Measurements from ENCODE around the gene SLC35G2. TPM values are rescaled to one million over a fixed set of nuclear protein-coding genes. Genes with fewer than 3 reads are reported as not detected.

Gene SLC35G2
- total RNA-seq, 1 donor from 2014 or later, result 10.1 TPM

DNA sequence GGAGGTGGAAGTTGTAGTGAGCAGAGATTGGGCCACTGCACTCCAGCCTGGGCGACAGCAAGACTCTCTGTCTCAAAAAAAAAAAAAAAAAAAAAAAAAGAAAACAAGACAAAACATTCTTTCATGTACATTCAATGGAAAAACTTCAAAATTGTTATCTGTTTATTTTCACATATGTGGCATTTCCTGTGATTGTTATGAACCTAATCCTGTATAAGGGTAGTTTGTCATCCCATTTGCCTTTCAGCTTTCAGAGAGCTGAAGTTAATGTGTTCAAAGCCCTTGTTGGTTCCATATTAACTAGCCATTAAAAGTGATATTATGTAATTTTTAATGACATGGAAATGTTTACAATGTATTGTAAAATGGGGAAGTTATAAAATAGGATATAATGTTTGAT lies 25.8 kb downstream of the SLC35G2 start:
- H3K27ac Mint-ChIP-seq (ENCODE audit: unreplicated experiment), result no peak overlapping the region
- Histone ChIP-seq H2AFZ (ENCODE audit: low read depth, low read length) (no peak overlapping the region), H3K4me2 (ENCODE audit: low read length) (no peak overlapping the region), H3K9ac (ENCODE audit: low read length) (no peak overlapping the region), H3K27me3 (ENCODE audit: insufficient read depth, low read length) (no peaks in the 10 kb centered on the region), H4K20me1 (ENCODE audit: insufficient read depth, low read length) (peaks cover 17% of the 10 kb centered on the region), H3K36me3 (ENCODE audit: insufficient read depth, low read length) (no peaks in the 10 kb centered on the region), H3K4me1 (ENCODE audit: insufficient read depth, low read length) (peaks cover 6% of the 10 kb centered on the region), H3K79me2 (ENCODE audit: insufficient read depth, low read length) (peaks cover 43% of the 10 kb centered on the region), H3K4me3 (ENCODE audit: insufficient read depth, low read depth, low read length) (no peak overlapping the region), H3K27ac (ENCODE audit: low read depth, low read length) (no peak overlapping the region), H3K9me3 (ENCODE audit: insufficient read depth, low read depth, low read length) (no peaks in the 10 kb centered on the region)
- H3K27me3 Mint-ChIP-seq (ENCODE audit: low read depth, unreplicated experiment), result no peaks in the 10 kb centered on the region
- H3K4me1 Mint-ChIP-seq (ENCODE audit: low read depth, unreplicated experiment), result peaks cover 4% of the 10 kb centered on the region
- peaks cover 3% of the 10 kb centered on the region for H3K9me3 Mint-ChIP-seq (ENCODE audit: unreplicated experiment)
- no peak overlapping the region for H3K4me3 Mint-ChIP-seq (ENCODE audit: unreplicated experiment)
- H3K36me3 Mint-ChIP-seq (ENCODE audit: low read depth, unreplicated experiment), result peaks cover 14% of the 10 kb centered on the region
- no peak for TF ChIP-seq CTCF (IDR thresholded peaks at IDR 0.05; ENCODE audit: insufficient read depth, low read depth, low read length)
- FAIRE-seq (no peak), DNase-seq (ENCODE audit: low read depth) (no peak)

GRCh38 chr3:136852180-136852579 lies 33.3 kb downstream of the SLC35G2 start:
- H3K4me3 ChIP-seq (ENCODE audit: insufficient read depth, low read depth, low read length), result no peak overlapping the region
- peaks cover 35% of the 10 kb centered on the region for H3K79me2 ChIP-seq (ENCODE audit: insufficient read depth, low read length)
- H3K9me3 ChIP-seq (ENCODE audit: insufficient read depth, low read depth, low read length), result no peaks in the 10 kb centered on the region
- TF ChIP-seq CTCF (IDR thresholded peaks at IDR 0.05; ENCODE audit: insufficient read depth, low read depth, low read length) (no peak), EZH2 (IDR thresholded peaks at IDR 0.05; ENCODE audit: insufficient read depth, low read length) (no peak)
- no peaks in the 10 kb centered on the region for H3K27me3 ChIP-seq (ENCODE audit: insufficient read depth, low read length)
- no peak overlapping the region for H3K4me2 ChIP-seq (ENCODE audit: low read length)
- Mint-ChIP-seq H3K4me1 (ENCODE audit: low read depth, unreplicated experiment) (no peaks in the 10 kb centered on the region), H3K9me3 (ENCODE audit: unreplicated experiment) (no peaks in the 10 kb centered on the region), H3K4me3 (ENCODE audit: unreplicated experiment) (no peak overlapping the region), H3K27me3 (ENCODE audit: low read depth, unreplicated experiment) (no peaks in the 10 kb centered on the region), H3K27ac (ENCODE audit: unreplicated experiment) (no peak overlapping the region), H3K36me3 (ENCODE audit: low read depth, unreplicated experiment) (peaks cover 10% of the 10 kb centered on the region)
- no peaks in the 10 kb centered on the region for H3K4me1 ChIP-seq (ENCODE audit: insufficient read depth, low read length)
- H3K9ac ChIP-seq (ENCODE audit: low read length), result no peak overlapping the region
- peaks cover 25% of the 10 kb centered on the region for H4K20me1 ChIP-seq (ENCODE audit: insufficient read depth, low read length)
- H3K27ac ChIP-seq (ENCODE audit: low read depth, low read length), result no peak overlapping the region
- no peak for FAIRE-seq
- no peak for DNase-seq (ENCODE audit: low read depth)
- H3K36me3 ChIP-seq (ENCODE audit: insufficient read depth, low read length), result no peaks in the 10 kb centered on the region
- no peak overlapping the region for H2AFZ ChIP-seq (ENCODE audit: low read depth, low read length)

DNA sequence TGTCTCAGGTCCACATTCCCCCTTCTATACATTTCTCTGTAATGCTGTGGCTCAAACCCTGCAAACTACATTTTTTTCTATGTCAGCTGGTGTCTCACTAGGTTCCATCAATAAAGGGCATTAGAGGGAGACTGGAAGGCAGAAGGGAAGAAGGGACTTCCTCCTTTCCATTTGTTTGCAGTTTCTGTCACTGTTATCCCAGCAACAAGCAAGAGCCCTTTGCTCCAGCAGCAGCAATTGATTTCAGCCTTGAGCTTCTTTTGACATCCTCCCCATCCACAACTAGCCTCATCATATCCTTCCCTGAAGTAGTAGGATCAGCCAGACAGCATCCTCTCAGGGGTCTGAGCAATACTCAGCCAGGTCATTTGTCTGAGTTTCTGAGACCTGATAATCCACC lies 37.7 kb downstream of the SLC35G2 start:
- Histone ChIP-seq H3K27me3 (ENCODE audit: insufficient read depth, low read length) (no peaks in the 10 kb centered on the region), H3K4me1 (ENCODE audit: insufficient read depth, low read length) (peaks cover 7% of the 10 kb centered on the region), H3K36me3 (ENCODE audit: insufficient read depth, low read length) (no peaks in the 10 kb centered on the region), H3K4me2 (ENCODE audit: low read length) (no peak overlapping the region), H3K27ac (ENCODE audit: low read depth, low read length) (no peak overlapping the region), H3K79me2 (ENCODE audit: insufficient read depth, low read length) (peaks cover 25% of the 10 kb centered on the region), H2AFZ (ENCODE audit: low read depth, low read length) (no peak overlapping the region), H4K20me1 (ENCODE audit: insufficient read depth, low read length) (peaks cover 26% of the 10 kb centered on the region), H3K9ac (ENCODE audit: low read length) (no peak overlapping the region), H3K4me3 (ENCODE audit: insufficient read depth, low read depth, low read length) (no peak overlapping the region), H3K9me3 (ENCODE audit: insufficient read depth, low read depth, low read length) (no peaks in the 10 kb centered on the region)
- H3K27ac Mint-ChIP-seq (ENCODE audit: unreplicated experiment), result no peak overlapping the region
- no peak overlapping the region for H3K4me3 Mint-ChIP-seq (ENCODE audit: unreplicated experiment)
- TF ChIP-seq EZH2 (IDR thresholded peaks at IDR 0.05; ENCODE audit: insufficient read depth, low read length), result no peak
- TF ChIP-seq CTCF (IDR thresholded peaks at IDR 0.05; ENCODE audit: insufficient read depth, low read depth, low read length), result no peak
- peaks cover 10% of the 10 kb centered on the region for H3K36me3 Mint-ChIP-seq (ENCODE audit: low read depth, unreplicated experiment)
- DNase-seq (ENCODE audit: low read depth) (no peak), FAIRE-seq (no peak)
- H3K9me3 Mint-ChIP-seq (ENCODE audit: unreplicated experiment), result no peaks in the 10 kb centered on the region
- H3K4me1 Mint-ChIP-seq (ENCODE audit: low read depth, unreplicated experiment), result peaks cover 7% of the 10 kb centered on the region
- no peaks in the 10 kb centered on the region for H3K27me3 Mint-ChIP-seq (ENCODE audit: low read depth, unreplicated experiment)

Measured in astrocyte (in vitro differentiated cells and primary cell).